WTC11 (cell line): Measurements from ENCODE around the gene SMARCB1. TPM values are rescaled to one million over a fixed set of nuclear protein-coding genes. Genes with fewer than 3 reads are reported as not detected.
A peak's percentile ranks its signal among the peaks of the same experiment; 100 is the strongest.

ENCODE experiments used
- ATAC-seq: fragments of 200-7000 bp; cut with Tn5 transposase; 2 replicates; pipeline ENCODE4 v1.10.0; 2021; ENCODE audit warnings: mild to moderate bottlenecking, moderate library complexity
- CTCF ChIA-PET: fragments of 300-600 bp; sonication (Branson Sonifier 250); formaldehyde crosslinking; loops from one replicate; lab custom pipeline; 2021; ENCODE audit warnings: antibody characterized with exemption; lab: Charles Lee
- POLR2A ChIA-PET: fragments of 350-600 bp; sonication (Branson Sonifier 250); formaldehyde crosslinking; loops from one replicate; lab custom pipeline; 2021; ENCODE audit warnings: antibody characterized with exemption; lab: Charles Lee
- DNase-seq: peaks from one replicate; pipeline ENCODE4 v3.0.0; 2021; ENCODE audit warnings: low spot score
- H3K27ac Mint-ChIP-seq: 2 replicates; pipeline ENCODE4 v1.8.0; 2021; ENCODE audit warnings: mixed read lengths
- H3K27me3 Mint-ChIP-seq: 2 replicates; pipeline ENCODE4 v1.8.0; 2021; ENCODE audit warnings: low read depth, mild to moderate bottlenecking, moderate library complexity, mixed read lengths
- H3K36me3 Mint-ChIP-seq: 2 replicates; pipeline ENCODE4 v1.8.0; 2021; ENCODE audit warnings: mixed read lengths
- H3K4me1 Mint-ChIP-seq: 2 replicates; pipeline ENCODE4 v1.8.0; 2022; ENCODE audit warnings: mixed read lengths
- H3K4me3 Mint-ChIP-seq: 2 replicates; pipeline ENCODE4 v1.8.0; 2021; ENCODE audit warnings: mild to moderate bottlenecking, moderate library complexity, mixed read lengths
- H3K9me3 Mint-ChIP-seq: 2 replicates; pipeline ENCODE4 v1.8.0; 2021; ENCODE audit warnings: mixed read lengths
- ETV6 ChIP-seq: sonication (generic); formaldehyde crosslinking; IDR thresholded peaks from 2 replicates; pipeline ENCODE4 v1.8.1; 2022; ENCODE audit warnings: mild to moderate bottlenecking, missing genetic modification reagents
- GTF2I ChIP-seq: fragments of 250-450 bp; sonication (Bioruptor Pico); conservative IDR thresholded peaks from 2 replicates; pipeline ENCODE4 v1.4.0; 2021; ENCODE audit warnings: mild to moderate bottlenecking
- HMGA2 ChIP-seq: fragments of 250-450 bp; sonication (Bioruptor Pico); IDR thresholded peaks from 2 replicates; pipeline ENCODE4 v1.4.0; 2021; ENCODE audit warnings: mild to moderate bottlenecking, moderate library complexity
- JAZF1 ChIP-seq: fragments of 250-450 bp; sonication (Bioruptor Pico); IDR thresholded peaks from 2 replicates; pipeline ENCODE4 v1.9.0; 2021; ENCODE audit warnings: moderate library complexity, mild to moderate bottlenecking, inconsistent platforms
- NFATC4 ChIP-seq: fragments of 250-450 bp; sonication (Bioruptor Pico); IDR thresholded peaks from 2 replicates; pipeline ENCODE4 v1.9.0; 2021; ENCODE audit warnings: mild to moderate bottlenecking
- RELA ChIP-seq: sonication (generic); formaldehyde crosslinking; IDR thresholded peaks from 2 replicates; pipeline ENCODE4 v1.8.1; 2022; ENCODE audit warnings: missing genetic modification reagents, mild to moderate bottlenecking, borderline replicate concordance
- TCF7 ChIP-seq: sonication (generic); formaldehyde crosslinking; IDR thresholded peaks from 2 replicates; pipeline ENCODE4 v1.8.0; 2022; ENCODE audit warnings: mild to moderate bottlenecking, low read depth, missing genetic modification reagents, moderate library complexity
- TP53 ChIP-seq: sonication (generic); formaldehyde crosslinking; IDR thresholded peaks from 2 replicates; pipeline ENCODE4 v1.8.1; 2023; ENCODE audit warnings: mild to moderate bottlenecking, missing genetic modification reagents
- ZBTB21 ChIP-seq: sonication (generic); formaldehyde crosslinking; IDR thresholded peaks from 2 replicates; pipeline ENCODE4 v1.8.1; 2023; ENCODE audit warnings: mild to moderate bottlenecking, missing genetic modification reagents, borderline replicate concordance
- ZNF219 ChIP-seq: sonication (generic); formaldehyde crosslinking; IDR thresholded peaks from 2 replicates; pipeline ENCODE4 v1.8.0; 2023; ENCODE audit warnings: missing genetic modification reagents, mild to moderate bottlenecking, borderline replicate concordance
- ZNF317 ChIP-seq: sonication (generic); formaldehyde crosslinking; IDR thresholded peaks from 2 replicates; pipeline ENCODE4 v1.8.1; 2023; ENCODE audit warnings: low read depth, mild to moderate bottlenecking, moderate library complexity, missing genetic modification reagents, borderline replicate concordance
- total RNA-seq: library from RNA; stranded (reverse); gene quantifications from 3 replicates; pipeline ENCODE4 v1.2.3, GENCODE V29; 2021
- TF ChIP-seq, protein P1 (sequence below): sonication (generic); formaldehyde crosslinking; IDR thresholded peaks from 2 replicates; pipeline ENCODE4 v1.8.0; 2023; ENCODE audit warnings: missing genetic modification reagents, mild to moderate bottlenecking, borderline replicate concordance
- TF ChIP-seq, protein P2 (sequence below): sonication (generic); formaldehyde crosslinking; IDR thresholded peaks from 2 replicates; pipeline ENCODE4 v1.8.0; 2022; ENCODE audit warnings: mild to moderate bottlenecking, missing genetic modification reagents
- TF ChIP-seq, protein P3 (sequence below): sonication (generic); formaldehyde crosslinking; IDR thresholded peaks from 2 replicates; pipeline ENCODE4 v1.8.1; 2022; ENCODE audit warnings: low read depth, missing genetic modification reagents, borderline replicate concordance
- TF ChIP-seq, protein P4 (sequence below): fragments of 250-450 bp; sonication (Bioruptor Pico); IDR thresholded peaks from 2 replicates; pipeline ENCODE4 v2.1.2; 2022; ENCODE audit warnings: mild to moderate bottlenecking, moderate library complexity

The SMARCB1 gene
- total RNA-seq, 1 experiment from 2014 or later: 135 TPM

DNA sequence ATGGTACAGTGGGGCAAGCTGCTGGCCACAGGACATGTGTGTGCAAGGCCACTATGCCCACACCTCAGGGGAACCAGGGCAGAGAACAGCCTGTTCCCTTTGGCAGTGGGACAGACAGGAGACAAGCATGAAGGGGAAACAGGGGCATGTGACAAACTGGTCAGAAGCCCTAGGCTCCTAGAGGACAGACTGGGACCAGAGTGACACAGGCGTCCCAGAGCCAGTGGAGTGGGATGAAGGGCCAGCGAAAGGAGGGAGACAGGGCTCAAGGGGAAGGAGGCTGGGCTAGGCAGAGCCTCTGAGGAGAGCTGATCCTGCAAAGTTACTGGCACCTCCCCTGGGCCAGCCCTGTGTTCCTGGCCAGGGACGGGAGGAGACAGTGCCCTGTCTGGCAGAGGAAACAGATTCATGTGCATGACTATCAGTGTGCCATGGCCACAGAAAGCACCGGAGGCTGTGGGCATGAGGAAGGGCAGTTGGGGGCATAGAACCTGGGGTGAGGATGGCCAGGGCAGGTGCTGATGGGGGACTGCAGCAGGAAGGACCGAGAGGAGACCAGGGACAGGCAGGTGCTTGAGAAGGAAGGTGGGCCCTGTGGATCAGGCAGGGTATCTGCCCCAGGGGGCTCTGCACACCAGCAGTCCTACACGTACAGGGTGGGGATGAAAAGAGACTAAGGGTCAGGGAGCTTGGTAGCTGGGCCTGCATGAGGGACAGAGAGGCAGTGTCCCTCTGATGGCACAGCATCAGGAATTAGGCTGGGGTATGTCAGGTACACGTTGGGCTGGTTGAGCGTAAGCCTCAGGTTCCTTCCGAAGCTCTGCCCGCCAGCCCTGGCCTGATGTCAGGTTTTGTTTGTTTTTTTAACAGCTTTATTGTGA lies 42.3 kb downstream of the SMARCB1 start:
- no peak for ATAC-seq
- DNase-seq: no peak
- no peak overlapping the region for H3K4me3 Mint-ChIP-seq
- H3K27ac Mint-ChIP-seq: peak overlapping the region; percentile 71
- no peaks in the 10 kb centered on the region for H3K9me3 Mint-ChIP-seq
- POLR2A ChIA-PET: no interaction called here
- CTCF ChIA-PET: no interaction called here
- TF ChIP-seq, protein P1, sequence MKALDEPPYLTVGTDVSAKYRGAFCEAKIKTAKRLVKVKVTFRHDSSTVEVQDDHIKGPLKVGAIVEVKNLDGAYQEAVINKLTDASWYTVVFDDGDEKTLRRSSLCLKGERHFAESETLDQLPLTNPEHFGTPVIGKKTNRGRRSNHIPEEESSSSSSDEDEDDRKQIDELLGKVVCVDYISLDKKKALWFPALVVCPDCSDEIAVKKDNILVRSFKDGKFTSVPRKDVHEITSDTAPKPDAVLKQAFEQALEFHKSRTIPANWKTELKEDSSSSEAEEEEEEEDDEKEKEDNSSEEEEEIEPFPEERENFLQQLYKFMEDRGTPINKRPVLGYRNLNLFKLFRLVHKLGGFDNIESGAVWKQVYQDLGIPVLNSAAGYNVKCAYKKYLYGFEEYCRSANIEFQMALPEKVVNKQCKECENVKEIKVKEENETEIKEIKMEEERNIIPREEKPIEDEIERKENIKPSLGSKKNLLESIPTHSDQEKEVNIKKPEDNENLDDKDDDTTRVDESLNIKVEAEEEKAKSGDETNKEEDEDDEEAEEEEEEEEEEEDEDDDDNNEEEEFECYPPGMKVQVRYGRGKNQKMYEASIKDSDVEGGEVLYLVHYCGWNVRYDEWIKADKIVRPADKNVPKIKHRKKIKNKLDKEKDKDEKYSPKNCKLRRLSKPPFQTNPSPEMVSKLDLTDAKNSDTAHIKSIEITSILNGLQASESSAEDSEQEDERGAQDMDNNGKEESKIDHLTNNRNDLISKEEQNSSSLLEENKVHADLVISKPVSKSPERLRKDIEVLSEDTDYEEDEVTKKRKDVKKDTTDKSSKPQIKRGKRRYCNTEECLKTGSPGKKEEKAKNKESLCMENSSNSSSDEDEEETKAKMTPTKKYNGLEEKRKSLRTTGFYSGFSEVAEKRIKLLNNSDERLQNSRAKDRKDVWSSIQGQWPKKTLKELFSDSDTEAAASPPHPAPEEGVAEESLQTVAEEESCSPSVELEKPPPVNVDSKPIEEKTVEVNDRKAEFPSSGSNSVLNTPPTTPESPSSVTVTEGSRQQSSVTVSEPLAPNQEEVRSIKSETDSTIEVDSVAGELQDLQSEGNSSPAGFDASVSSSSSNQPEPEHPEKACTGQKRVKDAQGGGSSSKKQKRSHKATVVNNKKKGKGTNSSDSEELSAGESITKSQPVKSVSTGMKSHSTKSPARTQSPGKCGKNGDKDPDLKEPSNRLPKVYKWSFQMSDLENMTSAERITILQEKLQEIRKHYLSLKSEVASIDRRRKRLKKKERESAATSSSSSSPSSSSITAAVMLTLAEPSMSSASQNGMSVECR (CRISPR knock-in tag): no peak
- TF ChIP-seq TCF7 (CRISPR knock-in tag): no peak
- TF ChIP-seq ZBTB21 (CRISPR knock-in tag): no peak
- TF ChIP-seq, protein P2, sequence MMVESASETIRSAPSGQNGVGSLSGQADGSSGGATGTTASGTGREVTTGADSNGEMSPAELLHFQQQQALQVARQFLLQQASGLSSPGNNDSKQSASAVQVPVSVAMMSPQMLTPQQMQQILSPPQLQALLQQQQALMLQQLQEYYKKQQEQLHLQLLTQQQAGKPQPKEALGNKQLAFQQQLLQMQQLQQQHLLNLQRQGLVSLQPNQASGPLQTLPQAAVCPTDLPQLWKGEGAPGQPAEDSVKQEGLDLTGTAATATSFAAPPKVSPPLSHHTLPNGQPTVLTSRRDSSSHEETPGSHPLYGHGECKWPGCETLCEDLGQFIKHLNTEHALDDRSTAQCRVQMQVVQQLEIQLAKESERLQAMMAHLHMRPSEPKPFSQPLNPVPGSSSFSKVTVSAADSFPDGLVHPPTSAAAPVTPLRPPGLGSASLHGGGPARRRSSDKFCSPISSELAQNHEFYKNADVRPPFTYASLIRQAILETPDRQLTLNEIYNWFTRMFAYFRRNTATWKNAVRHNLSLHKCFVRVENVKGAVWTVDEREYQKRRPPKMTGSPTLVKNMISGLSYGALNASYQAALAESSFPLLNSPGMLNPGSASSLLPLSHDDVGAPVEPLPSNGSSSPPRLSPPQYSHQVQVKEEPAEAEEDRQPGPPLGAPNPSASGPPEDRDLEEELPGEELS (CRISPR knock-in tag): no peak
- TF ChIP-seq ZNF219 (CRISPR knock-in tag): no peak
- no peak for TF ChIP-seq RELA
- TF ChIP-seq NFATC4 (CRISPR knock-in tag): no peak
- TF ChIP-seq, protein P3, sequence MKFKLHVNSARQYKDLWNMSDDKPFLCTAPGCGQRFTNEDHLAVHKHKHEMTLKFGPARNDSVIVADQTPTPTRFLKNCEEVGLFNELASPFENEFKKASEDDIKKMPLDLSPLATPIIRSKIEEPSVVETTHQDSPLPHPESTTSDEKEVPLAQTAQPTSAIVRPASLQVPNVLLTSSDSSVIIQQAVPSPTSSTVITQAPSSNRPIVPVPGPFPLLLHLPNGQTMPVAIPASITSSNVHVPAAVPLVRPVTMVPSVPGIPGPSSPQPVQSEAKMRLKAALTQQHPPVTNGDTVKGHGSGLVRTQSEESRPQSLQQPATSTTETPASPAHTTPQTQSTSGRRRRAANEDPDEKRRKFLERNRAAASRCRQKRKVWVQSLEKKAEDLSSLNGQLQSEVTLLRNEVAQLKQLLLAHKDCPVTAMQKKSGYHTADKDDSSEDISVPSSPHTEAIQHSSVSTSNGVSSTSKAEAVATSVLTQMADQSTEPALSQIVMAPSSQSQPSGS (CRISPR knock-in tag): no peak
- TF ChIP-seq, protein P4, sequence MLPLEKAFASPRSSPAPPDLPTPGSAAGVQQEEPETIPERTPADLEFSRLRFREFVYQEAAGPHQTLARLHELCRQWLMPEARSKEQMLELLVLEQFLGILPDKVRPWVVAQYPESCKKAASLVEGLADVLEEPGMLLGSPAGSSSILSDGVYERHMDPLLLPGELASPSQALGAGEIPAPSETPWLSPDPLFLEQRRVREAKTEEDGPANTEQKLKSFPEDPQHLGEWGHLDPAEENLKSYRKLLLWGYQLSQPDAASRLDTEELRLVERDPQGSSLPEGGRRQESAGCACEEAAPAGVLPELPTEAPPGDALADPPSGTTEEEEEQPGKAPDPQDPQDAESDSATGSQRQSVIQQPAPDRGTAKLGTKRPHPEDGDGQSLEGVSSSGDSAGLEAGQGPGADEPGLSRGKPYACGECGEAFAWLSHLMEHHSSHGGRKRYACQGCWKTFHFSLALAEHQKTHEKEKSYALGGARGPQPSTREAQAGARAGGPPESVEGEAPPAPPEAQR (CRISPR knock-in tag): no peak
- no peak for TF ChIP-seq ZNF317 (CRISPR knock-in tag)
- no peak for TF ChIP-seq ETV6 (CRISPR knock-in tag)
- TF ChIP-seq HMGA2 (CRISPR knock-in tag): no peak
- H3K4me1 Mint-ChIP-seq: peaks cover 8% of the 10 kb centered on the region
- H3K27me3 Mint-ChIP-seq: no peaks in the 10 kb centered on the region; the same call in 1 of the 2 replicates
- H3K36me3 Mint-ChIP-seq: peaks cover 55% of the 10 kb centered on the region

DNA sequence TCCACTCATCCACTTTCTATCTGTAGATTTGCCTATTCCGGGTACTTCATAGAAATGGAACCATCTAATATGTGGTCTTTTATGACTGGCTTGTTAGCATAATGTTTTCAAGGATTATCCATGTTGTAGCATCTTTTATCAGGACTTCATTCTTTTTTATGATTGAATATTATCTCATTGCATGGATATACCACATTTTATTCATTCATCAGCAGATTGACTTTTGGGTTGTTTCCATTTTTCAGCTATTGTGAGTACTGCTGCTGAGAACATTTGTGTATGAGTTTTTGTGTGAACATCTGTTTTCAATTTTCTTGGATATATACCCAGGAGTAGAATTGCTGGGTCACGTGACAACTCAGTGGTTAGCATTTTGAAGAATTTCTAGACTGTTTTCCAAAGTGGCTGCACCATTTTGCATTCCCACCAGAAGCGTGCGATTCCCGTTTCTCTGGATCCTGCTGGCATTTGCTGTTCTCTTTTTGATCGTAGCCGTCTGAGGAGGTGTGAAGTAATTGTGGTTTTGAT lies 43.1 kb downstream of the SMARCB1 start:
- POLR2A ChIA-PET: no interaction called here
- no peak overlapping the region for H3K4me3 Mint-ChIP-seq
- H3K4me1 Mint-ChIP-seq: peaks cover 8% of the 10 kb centered on the region
- H3K27me3 Mint-ChIP-seq: no peaks in the 10 kb centered on the region; the same call in 1 of the 2 replicates
- no peak for ATAC-seq
- peaks cover 48% of the 10 kb centered on the region for H3K36me3 Mint-ChIP-seq
- CTCF ChIA-PET: no interaction called here
- no peaks in the 10 kb centered on the region for H3K9me3 Mint-ChIP-seq
- no peak overlapping the region for H3K27ac Mint-ChIP-seq
- DNase-seq: no peak
- TF ChIP-seq GTF2I (CRISPR knock-in tag) (no peak), TP53 (no peak), JAZF1 (CRISPR knock-in tag) (no peak)
- TF ChIP-seq, protein P1 (CRISPR knock-in tag): no peak
